Trophoblast cell (in vitro differentiated cells and primary cell): ENCODE results near the gene SERPINA9.
"Not testable (repeated sequence)": the region's sequence is repeated elsewhere in the genome, so short reads cannot be mapped to it uniquely, and the experiment has no call there.

Experiments used
- DNase-seq, 2 donors: peaks; one replicate each; pipeline ENCODE4 v3.0.0-alpha.2; 2016
- H2AFZ ChIP-seq: 2 replicates; pipeline ENCODE4 v1.6.1; 2013; ENCODE audit warnings: low read length, moderate library complexity, mild to moderate bottlenecking; ENCODE audit not compliant: insufficient read depth, poor library complexity
- H2AK5ac ChIP-seq: 2 replicates; pipeline ENCODE4 v1.6.1; 2013; ENCODE audit warnings: mild to moderate bottlenecking, low read length
- H2BK120ac ChIP-seq: 2 replicates; pipeline ENCODE4 v1.6.1; 2013; ENCODE audit warnings: low read length, mild to moderate bottlenecking, moderate library complexity; ENCODE audit not compliant: insufficient read depth, poor library complexity
- H2BK12ac ChIP-seq: 2 replicates; pipeline ENCODE4 v1.6.1; 2013; ENCODE audit warnings: mild to moderate bottlenecking, low read length, moderate library complexity
- H2BK5ac ChIP-seq: 2 replicates; pipeline ENCODE4 v1.6.1; 2013; ENCODE audit warnings: low read length, low read depth, moderate library complexity, mild to moderate bottlenecking; ENCODE audit not compliant: poor library complexity
- H3K14ac ChIP-seq: 2 replicates; pipeline ENCODE4 v1.6.1; 2013; ENCODE audit warnings: mild to moderate bottlenecking, low read length
- H3K18ac ChIP-seq: 2 replicates; pipeline ENCODE4 v1.6.1; 2013; ENCODE audit warnings: mild to moderate bottlenecking, low read length
- H3K23ac ChIP-seq: 2 replicates; pipeline ENCODE4 v1.6.1; 2013; ENCODE audit warnings: low read length
- H3K27ac ChIP-seq: 2 replicates; pipeline ENCODE4 v1.5.1; 2013; ENCODE audit warnings: low read depth, mild to moderate bottlenecking, inconsistent platforms, low read length, moderate library complexity
- H3K27me3 ChIP-seq: 2 replicates; pipeline ENCODE4 v1.6.1; 2013; ENCODE audit warnings: inconsistent platforms, mild to moderate bottlenecking, low read length, moderate library complexity; ENCODE audit not compliant: insufficient read depth
- H3K36me3 ChIP-seq, 2 experiments: 1 replicate in 1 of 2; 2 replicates in 1 of 2; pipeline ENCODE4 v1.6.1; 2013; ENCODE audit warnings: low read length in 2 of 2, mild to moderate bottlenecking in 2 of 2, moderate library complexity in 1 of 2; ENCODE audit not compliant: insufficient read depth in 2 of 2, control insufficient read depth in 1 of 2
- H3K4ac ChIP-seq: 2 replicates; pipeline ENCODE4 v1.6.1; 2013; ENCODE audit warnings: low read depth, mild to moderate bottlenecking, low read length, moderate library complexity
- H3K4me1 ChIP-seq, 2 experiments: 1 replicate in 1 of 2; 2 replicates in 1 of 2; pipeline ENCODE4 v1.6.1; 2013; ENCODE audit warnings: low read length in 2 of 2, mild to moderate bottlenecking in 2 of 2, moderate library complexity in 1 of 2; ENCODE audit not compliant: insufficient read depth in 2 of 2, control insufficient read depth in 1 of 2
- H3K4me2 ChIP-seq: 2 replicates; pipeline ENCODE4 v1.6.1; 2013; ENCODE audit warnings: inconsistent platforms, mild to moderate bottlenecking, low read length, moderate library complexity
- H3K4me3 ChIP-seq: 2 replicates; pipeline ENCODE4 v1.5.1; 2013; ENCODE audit warnings: mild to moderate bottlenecking, low read depth, low read length, inconsistent platforms
- H3K79me1 ChIP-seq: one replicate; pipeline ENCODE4 v1.6.1; 2013; ENCODE audit warnings: low read length
- H3K79me2 ChIP-seq: 2 replicates; pipeline ENCODE4 v1.6.1; 2013; ENCODE audit warnings: low read length, mild to moderate bottlenecking; ENCODE audit not compliant: control insufficient read depth, insufficient read depth, poor library complexity
- H3K9ac ChIP-seq: 2 replicates; pipeline ENCODE4 v1.6.1; 2013; ENCODE audit warnings: mild to moderate bottlenecking, low read length
- H3K9me3 ChIP-seq: 2 replicates; pipeline ENCODE4 v1.6.1; 2013; ENCODE audit warnings: low read depth, mild to moderate bottlenecking, control low read depth, inconsistent platforms, low read length; ENCODE audit not compliant: insufficient read depth
- H4K12ac ChIP-seq: 2 replicates; pipeline ENCODE4 v1.6.1; 2013; ENCODE audit warnings: low read depth, mild to moderate bottlenecking, low read length, moderate library complexity
- H4K8ac ChIP-seq: 2 replicates; pipeline ENCODE4 v1.6.1; 2013; ENCODE audit warnings: low read depth, mild to moderate bottlenecking, low read length, moderate library complexity
- H4K91ac ChIP-seq: one replicate; pipeline ENCODE4 v1.6.1; 2013; ENCODE audit warnings: low read depth, mild to moderate bottlenecking, low read length, moderate library complexity
- WGBS: extraction: QIAGEN DNeasy Blood & Tissue Kit; methylation state at CpG from one replicate; pipeline ENCODE4 v1.1.7; 2013; ENCODE audit warnings: missing lambda C conversion rate; ENCODE audit not compliant: insufficient read length, insufficient coverage; ENCODE audit errors: extremely low coverage; 5-methylcytosine and 5-hydroxymethylcytosine counted together

SERPINA9 gene

GRCh38 chr14:94515426-94515825, 39.4 kb upstream of the SERPINA9 start:
- no peak overlapping the region for H2BK12ac ChIP-seq

GRCh38 chr14:94514351-94514750, 38.4 kb upstream of the SERPINA9 start:
- Histone ChIP-seq H2BK120ac (no peak overlapping the region), H3K18ac (no peak overlapping the region), H3K4ac (no peak overlapping the region), H3K4me2 (no peak overlapping the region), H3K14ac (no peak overlapping the region), H2BK5ac (no peak overlapping the region), H3K79me1 (no peaks in the 10 kb centered on the region), H3K79me2 (no peaks in the 10 kb centered on the region), H2BK12ac (no peak overlapping the region), H3K23ac (no peak overlapping the region), H3K27me3 (no peaks in the 10 kb centered on the region), H4K8ac (no peak overlapping the region), H4K91ac (no peak overlapping the region), H3K9me3 (peaks cover 4% of the 10 kb centered on the region), H4K12ac (no peak overlapping the region), H3K36me3 (no peaks in the 10 kb centered on the region), H2AFZ (no peak overlapping the region), H3K9ac (no peak overlapping the region), H3K4me1 (no peaks in the 10 kb centered on the region), H2AK5ac (no peak overlapping the region), H3K4me3 (no peak overlapping the region), H3K27ac (no peak overlapping the region)
- no peak for DNase-seq
- WGBS, result no CpG with 5 or more reads among the region's 7 CpGs

More at GRCh38 chr14:94515426-94515825, 39.4 kb upstream of the SERPINA9 start:
- H4K12ac ChIP-seq, result no peak overlapping the region
- peak; percentile 76 to 87 for DNase-seq
- WGBS, result no CpG with 5 or more reads among the region's 9 CpGs
- H3K18ac ChIP-seq, result no peak overlapping the region
- no peak overlapping the region for H2AK5ac ChIP-seq
- H4K8ac ChIP-seq, result no peak overlapping the region
- no peaks in the 10 kb centered on the region for H3K27me3 ChIP-seq
- H3K4me3 ChIP-seq, result no peak overlapping the region
- H3K9me3 ChIP-seq, result peaks cover 11% of the 10 kb centered on the region
- H3K4me2 ChIP-seq, result no peak overlapping the region
- H3K14ac ChIP-seq, result no peak overlapping the region
- H3K4ac ChIP-seq, result no peak overlapping the region
- no peak overlapping the region for H3K27ac ChIP-seq
- H4K91ac ChIP-seq, result no peak overlapping the region
- H3K23ac ChIP-seq, result no peak overlapping the region
- no peaks in the 10 kb centered on the region for H3K79me2 ChIP-seq
- no peaks in the 10 kb centered on the region for H3K79me1 ChIP-seq
- H3K4me1 ChIP-seq, result no peaks in the 10 kb centered on the region
- no peaks in the 10 kb centered on the region for H3K36me3 ChIP-seq
- no peak overlapping the region for H2BK5ac ChIP-seq
- H3K9ac ChIP-seq, result no peak overlapping the region
- no peak overlapping the region for H2AFZ ChIP-seq
- H2BK120ac ChIP-seq, result no peak overlapping the region

- H3K18ac ChIP-seq, H4K12ac ChIP-seq, DNase-seq, H3K79me2 ChIP-seq, H3K36me3 ChIP-seq, H3K27me3 ChIP-seq, H4K91ac ChIP-seq, H3K14ac ChIP-seq, H3K79me1 ChIP-seq, H3K4ac ChIP-seq, H3K4me2 ChIP-seq, H3K9ac ChIP-seq, H3K4me3 ChIP-seq, H2BK12ac ChIP-seq, H3K23ac ChIP-seq, H2AK5ac ChIP-seq, H2BK120ac ChIP-seq, H3K27ac ChIP-seq, H2AFZ ChIP-seq, H4K8ac ChIP-seq, H3K9me3 ChIP-seq, H2BK5ac ChIP-seq, H3K4me1 ChIP-seq: not testable (repeated sequence)
- no CpG with 5 or more reads among the region's 2 CpGs for WGBS
These were observed 34.5 kb upstream of the SERPINA9 start for GRCh38 chr14:94510481-94510880.

GRCh38 chr14:94509356-94509755, 33.4 kb upstream of the SERPINA9 start, which contains the start of gene SERPINA12:
TSS of gene SERPINA12 (minus strand) at chr14:94509469. CDS start at chr14:94498397, 11,072 bp downstream.
- Histone ChIP-seq H3K23ac (no peak within 1 kb of the TSS), H3K27ac (no peak within 1 kb of the TSS), H3K9ac (no peak within 1 kb of the TSS), H3K4me3 (no peak within 1 kb of the TSS), H3K18ac (no peak within 1 kb of the TSS), H2AFZ (no peak within 1 kb of the TSS), H2BK12ac (no peak within 1 kb of the TSS), H2BK120ac (no peak within 1 kb of the TSS), H3K14ac (no peak within 1 kb of the TSS), H3K36me3 (no peaks in the 10 kb centered on the region), H3K9me3 (peaks cover 3% of the 10 kb centered on the region), H3K27me3 (no peaks in the 10 kb centered on the region), H3K4me1 (no peaks in the 10 kb centered on the region), H3K79me2 (no peaks in the 10 kb centered on the region), H4K91ac (no peak within 1 kb of the TSS), H3K4ac (no peak within 1 kb of the TSS), H4K12ac (no peak within 1 kb of the TSS), H2AK5ac (no peak within 1 kb of the TSS), H4K8ac (no peak within 1 kb of the TSS), H3K4me2 (no peak within 1 kb of the TSS), H2BK5ac (no peak within 1 kb of the TSS), H3K79me1 (no peaks in the 10 kb centered on the region)
- no peak for DNase-seq
- WGBS, result no CpG with 5 or more reads among the region's 3 CpGs
